ENCODE results near the gene ACTG2.

DNA sequence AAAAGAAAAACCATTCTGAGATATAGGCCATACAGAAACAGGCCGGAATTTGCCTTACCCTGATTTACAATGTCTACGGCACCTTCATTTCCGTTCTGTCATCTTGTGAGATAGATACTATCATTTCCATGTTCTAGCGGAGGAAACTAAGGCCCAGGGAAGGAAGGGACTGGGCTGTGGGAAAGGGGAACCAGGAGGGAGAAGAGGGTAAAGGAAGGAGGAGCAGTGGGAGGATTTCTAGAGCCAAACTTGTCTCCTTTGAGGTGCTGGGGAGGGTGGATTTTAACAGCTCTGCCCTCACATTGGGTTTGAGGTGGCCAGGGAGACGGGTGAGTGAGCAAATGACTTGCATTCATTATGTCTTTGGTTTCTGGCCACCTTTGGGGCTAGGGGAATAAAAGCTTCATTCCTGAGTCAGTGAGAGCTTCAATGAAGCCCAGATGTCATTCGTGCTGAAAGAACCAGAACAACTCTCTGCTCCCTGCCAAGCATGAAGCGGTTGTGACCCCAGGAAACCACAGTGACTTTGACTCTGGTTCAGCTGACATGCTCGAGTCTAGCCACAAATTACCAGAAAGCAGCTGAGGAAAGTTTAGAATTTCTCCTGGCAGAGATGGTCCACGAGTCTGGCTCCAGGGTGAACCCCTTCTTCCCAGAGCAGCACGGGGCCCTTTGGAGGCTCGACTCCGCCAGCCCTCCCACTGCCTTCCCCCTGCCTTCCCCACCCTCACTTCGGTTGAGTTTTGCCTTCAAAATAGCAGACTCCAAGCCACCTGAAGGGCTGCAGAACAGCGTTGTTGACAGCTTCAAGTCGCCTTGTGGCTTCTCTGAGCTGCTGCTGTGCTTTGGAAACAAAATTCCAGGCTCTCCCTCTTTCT is 3.8 kb downstream of the ACTG2 start:
- TF ChIP-seq EZH2phosphoT487 (IDR thresholded peaks at IDR 0.05; ENCODE audit: insufficient read depth, low read depth) (peak; percentile 97), EZH2 (IDR thresholded peaks at IDR 0.05; ENCODE audit: insufficient read depth, poor library complexity, severe bottlenecking) (no peak)
